Measurements from ENCODE around the gene AGER. TPM values are rescaled to one million over a fixed set of nuclear protein-coding genes. Genes with fewer than 3 reads are reported as not detected.
"Not testable (repeated sequence)": the region's sequence is repeated elsewhere in the genome, so short reads cannot be mapped to it uniquely, and the experiment has no call there.

Gene AGER
- total RNA-seq, 6 experiments from 2014 or later, result 0.81 to 3.4 (median 1.8) TPM

- no peaks in the 10 kb centered on the region for H3K9me3 ChIP-seq
- H3K4me3 ChIP-seq, result no peak overlapping the region
- no peaks in the 10 kb centered on the region for H3K27me3 ChIP-seq
- no peaks in the 10 kb centered on the region for H3K36me3 ChIP-seq
- intact Hi-C loops (cut with DNase I), result no loop called here
- ATAC-seq, result peak in 1 of 4 donors; percentile 7
- no peak for DNase-seq
- TF ChIP-seq POLR2A (IDR thresholded peaks at IDR 0.05) (no peak), CTCF (IDR thresholded peaks at IDR 0.05) (no peak)
- H3K27ac ChIP-seq, result no peak overlapping the region
- H3K4me1 ChIP-seq, result no peaks in the 10 kb centered on the region
- 72% methylated on average over 9 of the region's 12 CpGs for WGBS (ENCODE audit: insufficient coverage, low coverage, low lambda C conversion rate, missing lambda C conversion rate)
Observed at GRCh38 chr6:32212076-32212760, 28.2 kb upstream of the AGER start.

- H3K36me3 ChIP-seq; H3K27ac ChIP-seq; H3K4me1 ChIP-seq; intact Hi-C loops (cut with DNase I); ATAC-seq; H3K4me3 ChIP-seq; DNase-seq; H3K27me3 ChIP-seq; H3K9me3 ChIP-seq: not testable (repeated sequence)
- 77% methylated on average over 2 of the region's 4 CpGs for whole genome bisulfite sequencing (ENCODE audit: insufficient coverage, low coverage, low lambda C conversion rate, missing lambda C conversion rate)
Observed at GRCh38 chr6:32211432-32211831, 27.4 kb upstream of the AGER start.

GRCh38 chr6:32210191-32210601 is 26.1 kb upstream of the AGER start:
- H3K4me3 ChIP-seq, result no peak overlapping the region
- ATAC-seq (no peak), DNase-seq (no peak)
- no peaks in the 10 kb centered on the region for H3K36me3 ChIP-seq
- intact Hi-C loops (cut with DNase I), result no loop called here
- H3K4me1 ChIP-seq, result no peaks in the 10 kb centered on the region
- WGBS (ENCODE audit: insufficient coverage, low coverage, low lambda C conversion rate, missing lambda C conversion rate), result 59% methylated on average over 5 of the region's 5 CpGs
- H3K27me3 ChIP-seq, result no peaks in the 10 kb centered on the region
- H3K9me3 ChIP-seq, result no peaks in the 10 kb centered on the region
- H3K27ac ChIP-seq, result no peak overlapping the region
- no peak for TF ChIP-seq POLR2A (IDR thresholded peaks at IDR 0.05)

GRCh38 chr6:32208996-32209395 is 24.9 kb upstream of the AGER start:
- Histone ChIP-seq H3K9me3 (no peaks in the 10 kb centered on the region), H3K36me3 (no peaks in the 10 kb centered on the region), H3K4me1 (no peaks in the 10 kb centered on the region), H3K4me3 (no peak overlapping the region), H3K27me3 (no peaks in the 10 kb centered on the region), H3K27ac (no peak overlapping the region)
- ATAC-seq, result no peak
- DNase-seq, result no peak
- no peak for TF ChIP-seq POLR2A (IDR thresholded peaks at IDR 0.05)
- no peak for TF ChIP-seq CTCF (IDR thresholded peaks at IDR 0.05)
- 18% methylated on average over 1 of the region's 1 CpG for WGBS (ENCODE audit: insufficient coverage, low coverage, low lambda C conversion rate, missing lambda C conversion rate)
- intact Hi-C loops (cut with DNase I), result no loop called here

- Histone ChIP-seq H3K9me3 (no peaks in the 10 kb centered on the region), H3K4me1 (no peaks in the 10 kb centered on the region), H3K36me3 (no peaks in the 10 kb centered on the region), H3K27me3 (no peaks in the 10 kb centered on the region), H3K27ac (no peak overlapping the region), H3K4me3 (no peak overlapping the region)
- ATAC-seq (no peak), DNase-seq (no peak)
- intact Hi-C loops (cut with DNase I), result no loop called here
- TF ChIP-seq CTCF (IDR thresholded peaks at IDR 0.05) (no peak), POLR2A (IDR thresholded peaks at IDR 0.05) (no peak)
- 91% methylated on average over 2 of the region's 3 CpGs for WGBS (ENCODE audit: insufficient coverage, low coverage, low lambda C conversion rate, missing lambda C conversion rate)
Observed at GRCh38 chr6:32204268-32204715, 20.2 kb upstream of the AGER start.
